Measurements from ENCODE around the gene ANKRD13D.

DNA sequence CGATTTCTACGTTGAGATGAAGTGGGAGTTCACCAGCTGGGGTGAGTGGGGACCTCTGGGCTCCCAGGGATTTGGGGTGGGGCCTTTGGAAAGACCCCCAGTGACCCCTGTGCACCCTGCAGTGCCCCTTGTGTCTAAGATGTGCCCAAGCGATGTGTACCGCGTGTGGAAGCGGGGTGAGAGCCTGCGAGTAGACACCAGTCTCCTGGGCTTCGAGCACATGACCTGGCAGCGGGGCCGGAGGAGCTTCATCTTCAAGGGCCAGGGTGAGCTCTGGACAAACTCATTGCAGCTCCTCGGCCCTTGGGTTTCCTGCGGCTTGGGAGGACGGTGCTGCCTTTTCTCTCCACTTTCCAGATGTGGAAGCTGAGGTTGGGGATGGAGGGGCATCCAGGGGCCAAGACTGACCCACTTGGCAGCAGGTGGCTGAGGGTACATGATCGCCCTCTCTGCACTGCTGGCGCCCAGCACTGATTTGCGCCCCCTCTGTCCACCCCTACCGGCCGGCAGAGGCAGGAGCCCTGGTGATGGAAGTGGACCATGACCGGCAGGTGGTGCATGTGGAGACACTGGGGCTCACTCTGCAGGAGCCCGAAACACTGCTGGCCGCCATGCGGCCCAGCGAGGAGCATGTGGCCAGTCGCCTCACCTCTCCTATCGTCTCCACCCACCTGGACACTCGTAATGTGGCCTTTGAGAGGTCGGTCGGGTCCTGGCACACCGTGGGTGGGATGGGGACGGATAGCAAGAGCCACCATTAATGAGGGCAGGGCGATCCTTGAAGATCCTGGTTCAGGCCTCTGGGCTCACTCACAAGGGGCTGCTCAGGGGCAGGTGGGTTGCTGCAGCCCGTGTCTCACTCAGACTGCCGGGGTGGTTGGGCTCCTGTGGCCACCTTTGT is 2.6 kb downstream of the ANKRD13D start:
- TF ChIP-seq YY1 (IDR thresholded peaks at IDR 0.05; ENCODE audit: low read depth, low read length), result no peak
- TF ChIP-seq POLR2AphosphoS5 (IDR thresholded peaks at IDR 0.05; ENCODE audit: low read depth, low read length), result no peak
- TF ChIP-seq, protein P1, sequence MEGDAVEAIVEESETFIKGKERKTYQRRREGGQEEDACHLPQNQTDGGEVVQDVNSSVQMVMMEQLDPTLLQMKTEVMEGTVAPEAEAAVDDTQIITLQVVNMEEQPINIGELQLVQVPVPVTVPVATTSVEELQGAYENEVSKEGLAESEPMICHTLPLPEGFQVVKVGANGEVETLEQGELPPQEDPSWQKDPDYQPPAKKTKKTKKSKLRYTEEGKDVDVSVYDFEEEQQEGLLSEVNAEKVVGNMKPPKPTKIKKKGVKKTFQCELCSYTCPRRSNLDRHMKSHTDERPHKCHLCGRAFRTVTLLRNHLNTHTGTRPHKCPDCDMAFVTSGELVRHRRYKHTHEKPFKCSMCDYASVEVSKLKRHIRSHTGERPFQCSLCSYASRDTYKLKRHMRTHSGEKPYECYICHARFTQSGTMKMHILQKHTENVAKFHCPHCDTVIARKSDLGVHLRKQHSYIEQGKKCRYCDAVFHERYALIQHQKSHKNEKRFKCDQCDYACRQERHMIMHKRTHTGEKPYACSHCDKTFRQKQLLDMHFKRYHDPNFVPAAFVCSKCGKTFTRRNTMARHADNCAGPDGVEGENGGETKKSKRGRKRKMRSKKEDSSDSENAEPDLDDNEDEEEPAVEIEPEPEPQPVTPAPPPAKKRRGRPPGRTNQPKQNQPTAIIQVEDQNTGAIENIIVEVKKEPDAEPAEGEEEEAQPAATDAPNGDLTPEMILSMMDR (IDR thresholded peaks at IDR 0.05; ENCODE audit: control extremely low read depth in 1 of 3, insufficient read depth in 1 of 3, low read depth in 1 of 3, low read length in 3 of 3), result no peak
- no peak for TF ChIP-seq FOSL1 (IDR thresholded peaks at IDR 0.05; ENCODE audit: insufficient read depth, low read depth, low read length)
- TF ChIP-seq POLR2A (IDR thresholded peaks at IDR 0.05; ENCODE audit: control extremely low read depth in 1 of 2, low read depth in 2 of 2, low read length in 2 of 2), result no peak
